DOHH2 (cell line): ENCODE results near the gene MED10.

Source experiments
- EZH2phosphoT487 ChIP-seq: fragments of 200-600 bp; sonication (generic); IDR thresholded peaks from 2 replicates; pipeline ENCODE4 v1.6.1; 2017; ENCODE audit warnings: borderline replicate concordance, mild to moderate bottlenecking, antibody characterized with exemption, low read length, moderate library complexity, mixed read lengths
- TF ChIP-seq, protein P1 (sequence below): fragments of 200-600 bp; sonication (generic); IDR thresholded peaks from one replicate; pipeline ENCODE4 v1.5.1; 2014; ENCODE audit warnings: antibody characterized with exemption, mild to moderate bottlenecking, low read depth, low read length; ENCODE audit not compliant: poor library complexity, severe bottlenecking

- TF ChIP-seq, protein P1, sequence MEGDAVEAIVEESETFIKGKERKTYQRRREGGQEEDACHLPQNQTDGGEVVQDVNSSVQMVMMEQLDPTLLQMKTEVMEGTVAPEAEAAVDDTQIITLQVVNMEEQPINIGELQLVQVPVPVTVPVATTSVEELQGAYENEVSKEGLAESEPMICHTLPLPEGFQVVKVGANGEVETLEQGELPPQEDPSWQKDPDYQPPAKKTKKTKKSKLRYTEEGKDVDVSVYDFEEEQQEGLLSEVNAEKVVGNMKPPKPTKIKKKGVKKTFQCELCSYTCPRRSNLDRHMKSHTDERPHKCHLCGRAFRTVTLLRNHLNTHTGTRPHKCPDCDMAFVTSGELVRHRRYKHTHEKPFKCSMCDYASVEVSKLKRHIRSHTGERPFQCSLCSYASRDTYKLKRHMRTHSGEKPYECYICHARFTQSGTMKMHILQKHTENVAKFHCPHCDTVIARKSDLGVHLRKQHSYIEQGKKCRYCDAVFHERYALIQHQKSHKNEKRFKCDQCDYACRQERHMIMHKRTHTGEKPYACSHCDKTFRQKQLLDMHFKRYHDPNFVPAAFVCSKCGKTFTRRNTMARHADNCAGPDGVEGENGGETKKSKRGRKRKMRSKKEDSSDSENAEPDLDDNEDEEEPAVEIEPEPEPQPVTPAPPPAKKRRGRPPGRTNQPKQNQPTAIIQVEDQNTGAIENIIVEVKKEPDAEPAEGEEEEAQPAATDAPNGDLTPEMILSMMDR: no peak
- TF ChIP-seq EZH2phosphoT487: no peak
Observed at GRCh38 chr5:6392561-6392960, 14.2 kb upstream of the MED10 start.
